ENCODE data around the gene CNTNAP2. TPM values are rescaled to one million over a fixed set of nuclear protein-coding genes. Genes with fewer than 3 reads are reported as not detected.

CNTNAP2 gene
- total and polyA plus RNA-seq, 2 of the 8 experiments (the other 6 are each of a cell fraction or from before 2014, with no cell fraction given), result 27.9 to 71.0 TPM

DNA sequence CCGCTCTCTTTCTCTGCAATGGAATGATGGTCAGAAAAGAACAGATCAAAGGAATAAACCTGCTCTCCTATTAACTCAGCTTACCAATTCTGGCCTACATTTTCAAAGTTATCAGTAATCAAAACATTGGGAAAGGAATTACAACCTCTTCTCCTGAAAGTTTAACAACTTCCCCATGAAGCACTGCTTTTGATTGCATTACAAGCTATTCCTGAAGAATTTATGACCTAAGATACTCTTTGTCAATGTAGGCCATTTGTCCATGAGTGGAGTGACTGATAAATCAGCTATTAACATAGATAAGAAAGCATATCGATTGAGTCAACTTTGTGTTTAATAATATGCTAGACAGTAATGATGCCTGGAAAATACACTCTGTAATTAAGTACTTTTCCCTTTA lies 2202.2 kb downstream of the CNTNAP2 start:
- Histone ChIP-seq H3K27me3 (replicated peaks in 1 of 4; ENCODE audit: control insufficient read depth in 3 of 4, extremely low read depth in 1 of 4, insufficient read depth in 3 of 4, low read length in 3 of 4) (no peaks in the 10 kb centered on the region), H2BK120ac (replicated peaks; ENCODE audit: low read depth, low read length) (no peak overlapping the region), H3K18ac (ENCODE audit: extremely low read depth, low read length) (no peak overlapping the region), H2BK20ac (ENCODE audit: low read length) (no peak overlapping the region), H2BK15ac (ENCODE audit: low read length) (no peak overlapping the region), H3K79me1 (ENCODE audit: low read depth, low read length) (no peaks in the 10 kb centered on the region), H3K36me3 (ENCODE audit: control insufficient read depth in 2 of 4, insufficient read depth in 4 of 4, low read length in 3 of 4) (no peaks in the 10 kb centered on the region), H4K91ac (replicated peaks; ENCODE audit: insufficient read length, low read length) (no peak overlapping the region), H2BK12ac (ENCODE audit: low read depth, low read length) (no peak overlapping the region), H3K4ac (replicated peaks; ENCODE audit: insufficient read length, low read depth, low read length) (no peak overlapping the region), H4K20me1 (replicated peaks in 1 of 2; ENCODE audit: control insufficient read depth in 1 of 2, insufficient read depth in 2 of 2, low read length in 2 of 2) (no peaks in the 10 kb centered on the region), H3K4me1 (replicated peaks in 1 of 4; ENCODE audit: control insufficient read depth in 3 of 4, insufficient read depth in 4 of 4, low read length in 3 of 4) (peaks cover 6 to 9% (median 8%) of the 10 kb centered on the region in 4 experiments), H3K27ac (ENCODE audit: low read depth, low read length) (no peak overlapping the region), H3K23ac (ENCODE audit: insufficient read length) (no peak overlapping the region), H3K9me3 (ENCODE audit: insufficient read depth in 2 of 2, low read depth in 1 of 2, low read length in 1 of 2) (no peaks in the 10 kb centered on the region), H2BK5ac (ENCODE audit: low read depth, low read length) (no peak overlapping the region), H3K79me2 (ENCODE audit: control insufficient read depth in 1 of 2, insufficient read depth in 2 of 2, low read length in 2 of 2) (no peaks in the 10 kb centered on the region), H3K4me3 (ENCODE audit: extremely low read depth in 1 of 4, insufficient read depth in 2 of 4, low read depth in 3 of 4, low read length in 4 of 4) (no peak overlapping the region), H3K14ac (ENCODE audit: insufficient read length) (no peak overlapping the region), H2AK5ac (ENCODE audit: low read depth, low read length) (no peak overlapping the region), H4K5ac (ENCODE audit: insufficient read length, low read depth, low read length) (no peak overlapping the region), H3K4me2 (ENCODE audit: insufficient read depth in 1 of 2, low read depth in 2 of 2, low read length in 2 of 2) (no peak overlapping the region), H3K23me2 (ENCODE audit: low read depth, low read length) (no peaks in the 10 kb centered on the region; the same call in 1 of the 2 replicates), H3K9ac (replicated peaks in 1 of 4; ENCODE audit: extremely low read depth in 1 of 4, low read depth in 3 of 4, low read length in 3 of 4) (no peak overlapping the region), H2AFZ (ENCODE audit: low read length) (no peak overlapping the region), H3K56ac (replicated peaks; ENCODE audit: insufficient read length, low read depth, low read length) (no peak overlapping the region), H4K8ac (ENCODE audit: extremely low read depth, insufficient read depth, low read length) (no peak overlapping the region)
- DNase-seq (ENCODE audit: low read depth in 1 of 2, low spot score in 2 of 2), result no peak
- ChIA-PET CTCF (ENCODE audit: partially characterized antibody) (interaction anchor here (0.6 to 1.2 kb wide), 4 partner anchors 13 to 772 kb away, joined by 3 read pairs; no protein-coding TSS in a partner anchor), POLR2A (ENCODE audit: partially characterized antibody) (interaction anchor here (1.0 kb wide), 1 partner anchor 17 kb away, joined by 3 read pairs; no protein-coding TSS in a partner anchor)
- no peak for FAIRE-seq
- WGBS, 2 experiments (ENCODE audit: extremely low coverage in 1 of 2, insufficient coverage in 1 of 2, insufficient read length in 1 of 2, insufficient replicate concordance in 2 of 2, low coverage in 1 of 2, low lambda C conversion rate in 2 of 2, missing lambda C conversion rate in 1 of 2), result 87% methylated on average over 2 of the region's 2 CpGs; no CpG with 5 or more reads in 1 of the 2 experiments
- TF ChIP-seq CHD2 (IDR thresholded peaks at IDR 0.05; ENCODE audit: low read length) (no peak), SIN3A (conservative IDR thresholded peaks at IDR 0.05 in 1 of 2, IDR thresholded peaks at IDR 0.05 in 1 of 2; ENCODE audit: low read depth in 1 of 2, low read length in 2 of 2) (no peak), NANOG (IDR thresholded peaks at IDR 0.05; ENCODE audit: insufficient read depth, low read depth, low read length, poor library complexity, severe bottlenecking) (no peak), BCL11A (IDR thresholded peaks at IDR 0.05; ENCODE audit: low read depth in 2 of 2, low read length in 2 of 2) (no peak), SIX5 (IDR thresholded peaks at IDR 0.05; ENCODE audit: low read depth, low read length) (no peak), SP2 (IDR thresholded peaks at IDR 0.05; ENCODE audit: low read length) (no peak), KDM1A (IDR thresholded peaks at IDR 0.05; ENCODE audit: borderline replicate concordance, low read length) (no peak), BACH1 (IDR thresholded peaks at IDR 0.05; ENCODE audit: low read length) (no peak), TBP (IDR thresholded peaks at IDR 0.05; ENCODE audit: low read depth, low read length) (no peak), SUZ12 (IDR thresholded peaks at IDR 0.05; ENCODE audit: low read length) (no peak), TEAD4 (IDR thresholded peaks at IDR 0.05; ENCODE audit: low read depth, low read length) (no peak)
- TF ChIP-seq, protein P1, sequence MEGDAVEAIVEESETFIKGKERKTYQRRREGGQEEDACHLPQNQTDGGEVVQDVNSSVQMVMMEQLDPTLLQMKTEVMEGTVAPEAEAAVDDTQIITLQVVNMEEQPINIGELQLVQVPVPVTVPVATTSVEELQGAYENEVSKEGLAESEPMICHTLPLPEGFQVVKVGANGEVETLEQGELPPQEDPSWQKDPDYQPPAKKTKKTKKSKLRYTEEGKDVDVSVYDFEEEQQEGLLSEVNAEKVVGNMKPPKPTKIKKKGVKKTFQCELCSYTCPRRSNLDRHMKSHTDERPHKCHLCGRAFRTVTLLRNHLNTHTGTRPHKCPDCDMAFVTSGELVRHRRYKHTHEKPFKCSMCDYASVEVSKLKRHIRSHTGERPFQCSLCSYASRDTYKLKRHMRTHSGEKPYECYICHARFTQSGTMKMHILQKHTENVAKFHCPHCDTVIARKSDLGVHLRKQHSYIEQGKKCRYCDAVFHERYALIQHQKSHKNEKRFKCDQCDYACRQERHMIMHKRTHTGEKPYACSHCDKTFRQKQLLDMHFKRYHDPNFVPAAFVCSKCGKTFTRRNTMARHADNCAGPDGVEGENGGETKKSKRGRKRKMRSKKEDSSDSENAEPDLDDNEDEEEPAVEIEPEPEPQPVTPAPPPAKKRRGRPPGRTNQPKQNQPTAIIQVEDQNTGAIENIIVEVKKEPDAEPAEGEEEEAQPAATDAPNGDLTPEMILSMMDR (IDR thresholded peaks at IDR 0.05; ENCODE audit: control extremely low read depth in 1 of 3, insufficient read depth in 1 of 3, low read depth in 1 of 3, low read length in 3 of 3), result no peak
